Measurements from ENCODE around the gene FGF22. TPM values are rescaled to one million over a fixed set of nuclear protein-coding genes. Genes with fewer than 3 reads are reported as not detected.

The FGF22 gene
- total and polyA plus RNA-seq, 2 of the 4 experiments (the other 2 are of a cell fraction): 0.14 TPM; not detected in 1

- Histone ChIP-seq H4K5ac (ENCODE audit: low read depth, low read length) (no peak overlapping the region), H2BK20ac (ENCODE audit: low read depth, low read length) (no peak overlapping the region), H2AK5ac (ENCODE audit: low read depth, low read length) (peak overlapping the region; percentile 2), H3K9me3 (ENCODE audit: control insufficient read depth, insufficient read depth, low read length) (no peaks in the 10 kb centered on the region), H3K23ac (ENCODE audit: low read depth, low read length) (peak overlapping the region; percentile 90), H3K27me3 (ENCODE audit: control insufficient read depth, insufficient read depth, low read length) (no peaks in the 10 kb centered on the region), H4K8ac (ENCODE audit: low read depth in 2 of 2, low read length in 2 of 2) (no peak overlapping the region), H3K9ac (ENCODE audit: low read depth, low read length) (peak overlapping the region; percentile 91), H2BK5ac (ENCODE audit: low read depth, low read length, poor library complexity, severe bottlenecking) (peak overlapping the region; percentile 12), H3K56ac (ENCODE audit: extremely low read depth, insufficient read depth, low read length) (no peak overlapping the region), H3K4me2 (ENCODE audit: low read depth, low read length) (peak overlapping the region; percentile 95), H2AFZ (replicated peaks; ENCODE audit: low read length, poor library complexity) (no peak overlapping the region), H3K4ac (ENCODE audit: low read depth, low read length) (no peak overlapping the region), H2BK15ac (ENCODE audit: low read depth, low read length) (no peak overlapping the region), H3K9me1 (ENCODE audit: insufficient read depth, low read length) (no peaks in the 10 kb centered on the region), H4K20me1 (ENCODE audit: insufficient read depth, low read length) (peaks cover 57% of the 10 kb centered on the region), H3K27ac (ENCODE audit: insufficient read depth, low read length) (peak overlapping the region; percentile 75), H2BK120ac (ENCODE audit: low read depth, low read length) (no peak overlapping the region), H2AK9ac (replicated peaks; ENCODE audit: low read depth, low read length, poor library complexity) (peak overlapping the region; percentile 87), H4K91ac (ENCODE audit: insufficient read depth, low read depth, low read length) (no peak overlapping the region), H3K36me3 (ENCODE audit: control insufficient read depth, insufficient read depth, low read length) (peaks cover 7% of the 10 kb centered on the region; the same call in 1 of the 2 replicates), H3K18ac (ENCODE audit: low read depth, low read length) (no peak overlapping the region), H3K79me1 (ENCODE audit: low read depth in 1 of 2, low read length in 2 of 2) (peaks cover 0 to 41% of the 10 kb centered on the region in 2 experiments; a peak in 2 of 4 replicates), H3K4me1 (ENCODE audit: control insufficient read depth, insufficient read depth, low read length) (peaks cover 14% of the 10 kb centered on the region), H3K14ac (replicated peaks; ENCODE audit: low read depth, low read length) (0 out of 2 replicates have a peak overlapping the region, but pooled peaks have one; percentile 23), H3K4me3 (ENCODE audit: insufficient read depth, low read depth, low read length) (peak overlapping the region; percentile 87)
- 33% methylated on average over 13 of the region's 31 CpGs; no CpG with 5 or more reads in 1 of the 2 experiments for WGBS, 2 experiments (ENCODE audit: extremely low coverage in 2 of 2, insufficient read length in 1 of 2)
- no peak for DNase-seq
- no peak for ATAC-seq (ENCODE audit: low read depth)
- no peak for TF ChIP-seq RCOR1 (IDR thresholded peaks at IDR 0.05; ENCODE audit: insufficient replicate concordance, low read length)
- TF ChIP-seq, protein P1, sequence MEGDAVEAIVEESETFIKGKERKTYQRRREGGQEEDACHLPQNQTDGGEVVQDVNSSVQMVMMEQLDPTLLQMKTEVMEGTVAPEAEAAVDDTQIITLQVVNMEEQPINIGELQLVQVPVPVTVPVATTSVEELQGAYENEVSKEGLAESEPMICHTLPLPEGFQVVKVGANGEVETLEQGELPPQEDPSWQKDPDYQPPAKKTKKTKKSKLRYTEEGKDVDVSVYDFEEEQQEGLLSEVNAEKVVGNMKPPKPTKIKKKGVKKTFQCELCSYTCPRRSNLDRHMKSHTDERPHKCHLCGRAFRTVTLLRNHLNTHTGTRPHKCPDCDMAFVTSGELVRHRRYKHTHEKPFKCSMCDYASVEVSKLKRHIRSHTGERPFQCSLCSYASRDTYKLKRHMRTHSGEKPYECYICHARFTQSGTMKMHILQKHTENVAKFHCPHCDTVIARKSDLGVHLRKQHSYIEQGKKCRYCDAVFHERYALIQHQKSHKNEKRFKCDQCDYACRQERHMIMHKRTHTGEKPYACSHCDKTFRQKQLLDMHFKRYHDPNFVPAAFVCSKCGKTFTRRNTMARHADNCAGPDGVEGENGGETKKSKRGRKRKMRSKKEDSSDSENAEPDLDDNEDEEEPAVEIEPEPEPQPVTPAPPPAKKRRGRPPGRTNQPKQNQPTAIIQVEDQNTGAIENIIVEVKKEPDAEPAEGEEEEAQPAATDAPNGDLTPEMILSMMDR (conservative IDR thresholded peaks at IDR 0.05; ENCODE audit: low read depth, low read length): no peak
- no peak for TF ChIP-seq NFE2L2 (IDR thresholded peaks at IDR 0.05; ENCODE audit: low read depth, low read length)
- TF ChIP-seq MXI1 (IDR thresholded peaks at IDR 0.05; ENCODE audit: borderline replicate concordance, low read depth, low read length): no peak
- TF ChIP-seq, protein P2, sequence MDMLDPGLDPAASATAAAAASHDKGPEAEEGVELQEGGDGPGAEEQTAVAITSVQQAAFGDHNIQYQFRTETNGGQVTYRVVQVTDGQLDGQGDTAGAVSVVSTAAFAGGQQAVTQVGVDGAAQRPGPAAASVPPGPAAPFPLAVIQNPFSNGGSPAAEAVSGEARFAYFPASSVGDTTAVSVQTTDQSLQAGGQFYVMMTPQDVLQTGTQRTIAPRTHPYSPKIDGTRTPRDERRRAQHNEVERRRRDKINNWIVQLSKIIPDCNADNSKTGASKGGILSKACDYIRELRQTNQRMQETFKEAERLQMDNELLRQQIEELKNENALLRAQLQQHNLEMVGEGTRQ (IDR thresholded peaks at IDR 0.05; ENCODE audit: low read depth, low read length): no peak
- no peak for TF ChIP-seq RAD21 (IDR thresholded peaks at IDR 0.05; ENCODE audit: low read length)
- TF ChIP-seq MAZ (IDR thresholded peaks at IDR 0.05; ENCODE audit: borderline replicate concordance, low read depth, low read length): 0 out of 2 replicates have a peak, but pooled peaks have one; percentile 12
- TF ChIP-seq RFX5 (IDR thresholded peaks at IDR 0.05; ENCODE audit: low read depth, low read length): no peak
- TF ChIP-seq POLR2A (IDR thresholded peaks at IDR 0.05; ENCODE audit: low read depth, low read length): no peak; the same call in 1 of the 2 replicates
- no TSS peak for BruUV-seq (replicated peaks)
- intact Hi-C loops (cut with micrococcal nuclease): loop anchor here (2.0 to 10.0 kb wide), 4 partner anchors 29 to 251 kb away; partner anchors contain the start of genes POLRMT and R3HDM4
- dilution Hi-C loops (cut with HindIII; ENCODE audit: low sequenced_read_pairs, unreplicated experiment): no loop called here
- ChIA-PET CTCF (no interaction called here), POLR2A (ENCODE audit: unreplicated experiment) (no interaction called here)
- in situ Hi-C loops (cut with MboI; ENCODE audit: low sequenced_read_pairs): no loop called here
These were observed 21.9 kb downstream of the FGF22 start for GRCh38 chr19:661427-662196.

Measured in IMR-90 (cell line).